Measurements from ENCODE around the gene ACTL8.

Gene ACTL8

GRCh38 chr1:17755120-17755519, at the start of gene ACTL8:
Gene ACTL8 (plus strand): TSS chr1:17755333. CDS start chr1:17823009, 67,676 bp downstream.
- no peak for DNase-seq (ENCODE audit: low read depth)

- no peak for DNase-seq (ENCODE audit: low read depth)
Observed at GRCh38 chr1:17706445-17706844, 48.7 kb upstream of the ACTL8 start.

- no peak for DNase-seq (ENCODE audit: low read depth)
Observed at GRCh38 chr1:17709981-17710380, 45.2 kb upstream of the ACTL8 start.

- DNase-seq (ENCODE audit: low read depth) = no peak
Observed at GRCh38 chr1:17710889-17711576, 44.1 kb upstream of the ACTL8 start.

GRCh38 chr1:17711577-17711910, 43.6 kb upstream of the ACTL8 start:
- DNase-seq (ENCODE audit: low read depth) = no peak

GRCh38 chr1:17711941-17712340, 43.2 kb upstream of the ACTL8 start:
- no peak for DNase-seq (ENCODE audit: low read depth)

- no peak for DNase-seq (ENCODE audit: low read depth)
Observed at GRCh38 chr1:17713993-17714392, 41.1 kb upstream of the ACTL8 start.

- no peak for DNase-seq (ENCODE audit: low read depth)
Observed at GRCh38 chr1:17717594-17718535, 37.3 kb upstream of the ACTL8 start.

- no peak for DNase-seq (ENCODE audit: low read depth)
Observed at GRCh38 chr1:17719874-17720273, 35.3 kb upstream of the ACTL8 start.

- DNase-seq (ENCODE audit: low read depth) = no peak
Observed at GRCh38 chr1:17721444-17721843, 33.7 kb upstream of the ACTL8 start.

- DNase-seq (ENCODE audit: low read depth) = no peak
Observed at GRCh38 chr1:17723684-17724083, 31.4 kb upstream of the ACTL8 start.

- no peak for DNase-seq (ENCODE audit: low read depth)
Observed at GRCh38 chr1:17724150-17724549, 31.0 kb upstream of the ACTL8 start.

- DNase-seq (ENCODE audit: low read depth) = no peak
Observed at GRCh38 chr1:17725084-17725719, 29.9 kb upstream of the ACTL8 start.

- no peak for DNase-seq (ENCODE audit: low read depth)
Observed at GRCh38 chr1:17725811-17726582, 29.1 kb upstream of the ACTL8 start.

- DNase-seq (ENCODE audit: low read depth) = no peak
Observed at GRCh38 chr1:17728123-17728712, 26.9 kb upstream of the ACTL8 start.

- DNase-seq (ENCODE audit: low read depth) = no peak
Observed at GRCh38 chr1:17729248-17729647, 25.9 kb upstream of the ACTL8 start.

- DNase-seq (ENCODE audit: low read depth) = no peak
Observed at GRCh38 chr1:17729909-17730308, 25.2 kb upstream of the ACTL8 start.

GRCh38 chr1:17731460-17731859, 23.7 kb upstream of the ACTL8 start:
- DNase-seq (ENCODE audit: low read depth) = no peak

GRCh38 chr1:17732475-17732874, 22.7 kb upstream of the ACTL8 start:
- DNase-seq (ENCODE audit: low read depth) = no peak

GRCh38 chr1:17733661-17734060, 21.5 kb upstream of the ACTL8 start:
- no peak for DNase-seq (ENCODE audit: low read depth)

GRCh38 chr1:17734609-17735008, 20.5 kb upstream of the ACTL8 start:
- no peak for DNase-seq (ENCODE audit: low read depth)

GRCh38 chr1:17735348-17735747, 19.8 kb upstream of the ACTL8 start:
- DNase-seq (ENCODE audit: low read depth) = no peak
